Activated naive CD4-positive, alpha-beta T cell (primary cell): ENCODE data around the gene MICALL2.
"Not testable (repeated sequence)": the region's sequence is repeated elsewhere in the genome, so short reads cannot be mapped to it uniquely, and the experiment has no call there.

Experiments
- DNase-seq, 4 experiments: peaks; one replicate each; lab custom pipeline; 2025; lab: John Stamatoyannopoulos, UW

The MICALL2 gene

DNA sequence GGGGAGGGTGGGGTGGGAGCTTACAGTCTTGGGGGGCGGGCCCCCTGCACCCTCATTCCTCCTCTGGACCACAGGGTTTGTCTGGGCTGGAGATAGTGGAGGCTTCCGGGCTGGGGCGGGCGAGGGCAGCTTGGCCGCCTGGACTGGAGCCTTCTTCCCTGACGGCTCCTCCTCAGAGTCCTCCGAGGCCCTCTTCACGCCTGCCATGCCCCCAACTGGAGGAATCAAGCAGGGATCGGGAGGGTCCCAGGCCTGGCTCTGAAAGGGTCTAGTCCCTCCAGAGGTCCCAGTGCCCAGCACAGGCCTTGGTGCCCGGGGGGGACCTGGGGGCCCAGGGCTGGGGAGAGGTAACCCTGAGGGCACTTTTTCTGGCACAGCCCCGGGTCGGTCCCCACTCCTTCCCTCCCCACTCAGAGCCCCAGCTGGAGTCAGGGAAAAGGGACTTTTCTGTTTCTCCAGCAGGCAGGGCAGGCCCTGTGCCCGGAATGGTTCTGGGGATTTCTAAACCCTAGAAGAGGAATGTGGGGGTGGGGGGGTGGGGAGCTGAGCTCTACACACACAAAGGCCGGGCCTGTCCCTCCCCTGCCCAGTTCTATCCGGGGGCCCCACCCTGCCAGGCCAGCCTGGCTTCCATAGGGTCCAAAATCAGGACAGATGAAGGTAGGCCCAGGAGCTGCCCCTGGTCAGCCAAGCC is 11.6 kb downstream of the MICALL2 start:
- no peak for DNase-seq

DNA sequence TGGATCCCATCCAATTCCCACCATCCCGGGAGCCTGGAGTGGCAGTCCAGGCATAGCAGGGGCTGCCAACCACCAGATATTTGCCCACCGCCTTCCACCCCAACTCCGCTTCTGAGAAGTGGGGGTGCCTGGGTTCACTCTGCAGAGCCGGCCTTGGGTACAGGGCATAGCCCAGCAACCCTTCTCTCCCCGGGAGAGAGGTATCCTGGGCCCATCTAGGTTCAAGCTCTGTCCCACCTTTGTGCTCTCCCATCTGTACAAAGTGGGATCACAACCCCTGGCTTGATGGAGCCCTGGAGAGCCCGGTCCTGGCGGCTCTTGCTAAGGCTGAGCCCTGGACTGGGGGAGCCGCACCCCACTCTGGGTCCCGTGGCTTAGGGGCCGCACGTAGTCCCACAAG is 12.2 kb downstream of the MICALL2 start:
- no peak for DNase-seq

DNA sequence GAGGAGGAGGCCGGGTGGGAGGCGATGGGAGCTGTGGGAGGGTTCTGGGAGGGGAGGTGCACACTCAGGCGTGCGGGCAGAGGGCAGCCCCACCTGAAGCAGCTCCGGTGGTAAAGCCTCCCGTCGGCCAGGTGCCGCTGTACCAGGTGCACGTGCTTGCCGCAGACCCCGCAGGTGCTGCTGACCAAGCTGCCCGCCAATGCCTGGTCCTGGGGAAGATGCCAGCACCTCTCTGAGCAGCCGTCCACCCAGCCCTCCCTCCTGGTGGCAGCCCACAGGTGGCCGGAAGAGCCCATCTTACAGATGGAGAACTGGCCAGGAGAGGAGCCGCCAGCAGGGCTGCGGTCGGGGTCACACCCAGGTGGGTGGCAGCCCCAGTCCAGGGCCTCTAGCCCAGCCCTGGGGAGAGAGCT is 12.6 kb downstream of the MICALL2 start:
- DNase-seq: no peak

DNA sequence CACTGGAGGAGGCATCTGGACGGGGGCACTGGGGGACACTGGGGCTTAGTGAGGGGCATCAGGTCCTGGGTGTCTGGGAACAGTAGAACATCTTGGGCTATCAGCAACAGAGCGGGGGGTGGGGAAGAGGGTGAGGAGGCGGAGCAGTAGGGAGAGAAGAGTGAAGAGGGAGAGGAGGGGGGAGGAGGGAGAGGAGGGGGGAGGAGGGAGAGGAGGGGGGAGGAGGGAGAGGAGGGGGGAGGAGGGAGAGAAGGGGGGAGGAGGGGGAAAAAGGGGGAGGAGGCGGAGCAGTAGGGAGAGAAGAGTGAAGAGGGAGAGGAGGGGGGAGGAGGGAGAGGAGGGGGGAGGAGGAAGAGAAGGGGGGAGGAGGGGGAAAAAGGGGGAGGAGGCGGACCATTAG is 13.2 kb downstream of the MICALL2 start:
- not testable (repeated sequence) for DNase-seq

DNA sequence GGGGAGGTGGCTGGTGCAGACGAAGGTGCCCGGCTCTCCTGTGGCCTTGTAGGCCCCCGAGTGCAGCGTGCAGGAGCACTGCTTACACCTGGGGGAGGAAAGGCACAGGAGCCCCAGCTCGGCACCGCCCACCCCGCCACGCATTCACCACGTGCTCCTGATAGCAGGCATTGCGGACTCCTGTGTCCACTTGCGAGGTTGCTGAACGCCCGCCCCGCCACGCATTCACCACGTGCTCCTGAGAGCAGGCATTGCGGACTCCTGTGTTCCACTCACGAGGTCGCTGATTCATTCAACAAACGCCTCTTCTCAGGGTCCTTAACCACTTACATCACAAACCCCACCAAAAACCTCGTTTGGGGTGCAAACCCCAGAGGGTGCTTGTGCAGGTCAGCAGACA is 13.9 kb downstream of the MICALL2 start:
- DNase-seq: no peak

DNA sequence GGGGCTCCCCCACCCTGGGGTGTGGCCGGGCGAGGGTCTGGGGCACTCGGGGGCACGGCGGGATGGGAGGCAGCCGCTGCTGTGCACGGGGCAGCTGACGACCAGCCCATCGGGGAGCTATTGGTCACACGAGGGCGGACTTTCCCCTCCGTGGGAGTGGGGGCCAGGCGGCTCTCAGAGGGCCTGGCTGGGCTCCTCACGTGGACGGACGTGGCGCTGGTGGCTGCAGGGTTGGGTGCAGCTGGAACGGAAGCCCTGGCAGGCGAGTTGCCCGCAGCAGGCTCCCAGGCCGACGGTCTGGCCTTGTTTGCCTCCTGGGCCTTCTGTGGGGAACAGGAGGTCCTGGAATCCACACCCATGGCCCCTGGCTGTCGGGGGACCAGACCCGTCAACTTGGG is 14.3 kb downstream of the MICALL2 start:
- no peak for DNase-seq

DNA sequence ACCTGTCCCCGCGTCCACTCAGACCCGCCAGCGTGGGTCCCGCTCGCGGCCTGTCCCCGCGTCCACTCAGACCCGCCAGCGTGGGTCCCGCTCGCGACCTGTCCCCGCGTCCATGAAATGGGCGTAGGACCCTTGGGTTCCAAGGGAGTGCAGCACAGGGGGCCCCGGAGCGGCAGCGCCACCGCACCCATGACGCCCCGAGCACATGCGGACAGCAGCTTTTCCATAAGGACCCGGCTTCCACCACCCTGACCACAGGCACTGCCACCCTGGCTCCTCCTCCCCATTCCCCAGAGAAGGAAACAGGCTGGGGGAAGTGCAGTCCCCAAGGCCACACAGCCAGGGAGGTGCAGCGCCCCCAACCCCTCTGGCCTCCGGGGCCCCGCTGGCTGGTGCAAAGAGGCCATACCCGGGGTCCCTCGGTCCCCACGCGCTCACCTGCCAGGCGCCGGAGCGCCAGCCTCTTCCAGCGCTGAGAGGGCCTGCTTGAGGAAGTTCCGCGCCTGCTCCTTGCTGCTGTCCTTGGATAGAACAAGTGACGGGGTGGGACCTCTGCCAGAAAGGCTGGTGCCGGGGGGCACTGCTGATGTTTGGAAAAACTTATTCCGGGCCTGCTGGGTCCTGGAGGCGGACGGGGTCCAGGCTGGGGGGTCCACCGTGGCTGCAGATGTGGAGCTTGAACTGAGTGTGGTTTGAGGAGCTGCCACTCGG is 14.9 kb downstream of the MICALL2 start:
- DNase-seq: no peak

DNA sequence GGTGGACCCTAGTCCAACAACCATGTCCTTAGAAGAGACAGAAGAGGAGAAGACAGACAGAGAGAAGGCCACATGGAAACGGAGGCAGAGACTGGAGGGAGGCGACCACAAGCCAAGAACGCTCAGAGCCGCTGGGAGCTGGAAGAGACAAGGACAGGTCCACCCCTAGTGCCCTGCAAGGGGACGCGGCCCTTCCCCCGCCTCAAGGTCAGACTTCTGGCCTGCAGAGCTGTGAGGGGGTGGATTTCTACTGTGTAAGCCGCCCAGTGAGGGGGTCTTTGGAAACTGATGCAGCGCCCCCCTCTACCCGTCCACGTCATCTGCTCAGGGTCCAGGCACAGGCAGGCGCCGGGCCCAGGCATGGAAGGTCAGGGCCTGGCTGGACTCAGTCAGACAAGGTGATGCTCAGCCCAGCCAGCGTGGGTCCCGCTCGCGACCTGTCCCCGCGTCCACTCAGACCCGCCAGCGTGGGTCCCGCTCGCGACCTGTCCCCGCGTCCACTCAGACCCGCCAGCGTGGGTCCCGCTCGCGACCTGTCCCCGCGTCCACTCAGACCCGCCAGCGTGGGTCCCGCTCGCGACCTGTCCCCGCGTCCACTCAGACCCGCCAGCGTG is 15.6 kb downstream of the MICALL2 start:
- not testable (repeated sequence) for DNase-seq

DNA sequence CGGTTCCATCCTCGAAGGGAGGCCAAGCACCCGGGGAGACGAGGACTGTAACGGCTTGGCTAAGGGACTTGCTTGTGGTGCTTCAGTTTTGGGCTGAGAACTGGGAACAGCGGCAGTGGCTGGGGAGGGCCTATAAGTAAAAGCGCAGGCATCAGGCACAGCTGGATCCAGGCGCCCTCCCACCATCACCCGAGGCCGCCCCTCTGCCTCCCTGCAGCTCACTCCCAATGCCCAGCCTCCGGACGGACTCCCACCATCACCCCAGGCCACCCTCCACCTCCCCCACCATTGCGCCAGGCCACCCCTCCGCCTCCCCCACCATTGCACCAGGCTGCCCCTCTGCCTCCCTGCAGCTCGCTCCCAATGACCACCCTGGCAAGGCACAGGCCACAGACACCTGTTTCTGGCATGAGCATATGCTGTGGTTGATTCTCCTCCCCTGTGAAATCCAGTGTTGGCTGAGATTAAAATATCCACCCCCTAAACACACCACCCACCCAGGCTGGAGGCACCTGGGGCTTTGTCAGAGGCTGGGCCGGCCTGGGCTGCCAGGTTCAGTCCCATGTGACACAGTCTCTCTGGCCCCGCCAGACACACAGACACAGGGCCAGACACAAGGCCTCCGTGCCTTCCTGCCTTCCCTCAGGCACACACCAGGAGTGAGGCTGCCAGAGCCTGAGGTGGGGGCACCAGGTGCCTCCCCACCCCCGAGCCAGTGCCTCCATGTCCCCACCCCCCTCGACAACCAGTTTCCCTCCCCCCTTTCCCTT is 16.7 kb downstream of the MICALL2 start:
- no peak for DNase-seq

DNA sequence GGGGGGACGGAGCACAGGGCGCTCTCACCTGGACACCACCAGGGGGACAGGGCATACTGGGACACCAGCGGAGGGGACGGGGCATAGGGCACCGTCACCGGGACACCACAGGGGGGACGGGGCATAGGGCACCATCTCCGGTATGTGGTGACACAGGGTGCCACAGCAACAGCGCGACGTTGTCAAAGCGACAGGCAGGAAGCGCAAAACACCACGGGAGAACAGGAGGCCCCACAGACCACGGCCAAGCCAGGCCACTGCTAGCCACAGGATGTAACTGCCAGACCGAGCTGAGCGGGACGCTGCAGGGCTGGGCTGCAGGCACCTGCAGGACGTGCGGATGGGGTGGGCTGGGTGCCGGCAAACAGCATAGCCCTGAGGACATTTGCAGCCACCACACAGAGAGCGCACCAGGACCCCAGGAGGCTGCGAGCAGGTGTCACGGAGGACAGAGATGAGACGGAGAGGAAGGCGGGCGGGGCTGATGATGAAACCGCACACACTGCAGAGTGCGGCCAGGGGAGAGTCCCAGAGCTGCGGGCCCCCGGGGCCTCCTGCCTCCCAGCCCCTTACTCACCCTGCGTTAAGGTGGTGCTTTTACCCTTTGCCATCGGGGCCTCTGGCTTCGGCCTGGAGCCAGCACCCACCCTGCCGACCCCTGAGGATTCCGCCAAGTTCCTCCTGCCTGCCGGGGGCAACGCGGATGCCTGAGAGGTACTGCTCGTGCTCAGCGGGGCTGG is 17.5 kb downstream of the MICALL2 start:
- DNase-seq: no peak

DNA sequence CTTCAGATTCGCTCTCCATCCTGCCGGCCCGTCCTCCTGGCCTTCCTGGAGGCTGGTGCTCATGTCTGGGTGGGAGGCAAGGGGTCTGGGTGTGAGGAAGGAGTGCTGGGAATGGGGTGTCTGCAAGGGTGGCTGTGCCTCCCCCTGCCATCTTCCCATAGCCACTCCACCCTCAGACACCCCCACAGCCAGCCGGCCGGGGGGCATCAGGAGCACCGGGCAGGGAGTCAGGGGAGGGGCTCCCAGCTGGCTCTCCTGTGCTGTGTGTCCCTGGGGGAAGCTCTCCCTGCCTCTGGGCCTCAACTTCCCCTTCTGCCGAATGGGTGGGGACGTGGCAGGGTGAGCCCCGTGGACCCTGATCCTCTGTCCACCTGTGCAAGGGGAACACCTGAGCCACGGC is 18.6 kb downstream of the MICALL2 start:
- no peak for DNase-seq

DNA sequence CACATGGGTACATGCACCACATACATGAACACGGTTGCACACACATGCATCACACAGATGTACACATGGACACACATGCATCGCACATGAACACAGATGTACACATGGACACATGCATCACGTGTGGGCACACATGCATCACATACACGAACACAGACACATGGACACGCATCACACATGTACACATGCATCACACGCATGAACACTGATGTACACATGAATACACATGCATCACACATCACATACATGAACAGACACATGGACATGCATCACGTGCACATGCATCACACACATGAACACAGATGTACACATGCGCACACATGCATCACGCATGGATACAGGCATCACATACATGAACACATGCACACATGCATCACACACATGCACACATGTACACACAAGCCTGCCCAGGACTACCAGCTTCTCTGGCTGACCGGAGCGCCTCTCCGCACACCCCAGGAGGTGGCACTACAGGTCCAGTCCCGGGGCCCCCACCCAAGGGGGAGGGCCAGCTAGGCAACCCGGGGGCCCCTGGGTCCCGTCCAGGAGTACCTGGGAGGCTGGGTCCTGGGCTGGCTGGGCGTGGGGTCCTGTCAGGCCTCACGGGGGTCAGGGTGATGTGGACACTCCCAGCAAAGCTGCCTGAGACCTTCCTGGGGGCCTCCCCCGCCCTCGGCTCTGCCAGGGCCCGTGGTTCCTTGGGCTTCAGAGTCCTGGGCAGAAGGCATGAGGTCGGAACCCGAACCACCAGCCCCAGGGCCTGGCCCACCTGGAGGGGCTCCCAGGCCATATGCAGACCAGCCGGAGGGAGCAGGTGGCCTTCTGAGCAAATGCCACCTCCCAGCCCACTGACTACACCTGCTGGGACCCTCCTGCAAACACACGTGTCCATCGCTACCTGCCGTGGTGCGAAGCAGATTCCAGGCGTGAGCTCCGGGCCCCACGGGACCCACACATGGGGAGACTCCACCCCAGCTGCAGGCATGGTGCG is 19.6 kb downstream of the MICALL2 start:
- DNase-seq: no peak

DNA sequence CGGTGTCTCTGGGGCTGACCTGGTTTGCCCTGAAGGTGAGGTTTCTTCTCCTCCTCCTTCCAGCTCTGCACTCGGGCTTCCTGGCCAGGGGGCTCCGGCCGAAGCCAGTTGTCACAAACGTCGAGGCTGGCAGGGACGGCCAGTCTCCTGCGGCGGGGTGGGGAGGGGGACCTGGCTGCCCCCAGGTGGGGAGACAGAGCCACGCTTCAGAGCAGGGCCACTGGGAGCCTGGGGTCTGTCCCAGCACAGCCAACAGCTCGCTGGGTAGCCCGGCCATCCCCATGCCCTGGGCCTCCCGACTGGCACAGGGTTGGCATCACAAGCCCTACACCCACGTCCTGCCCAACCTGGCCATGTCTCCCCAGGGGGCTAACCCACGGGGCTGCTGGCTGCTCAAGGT is 20.4 kb downstream of the MICALL2 start:
- DNase-seq: no peak

DNA sequence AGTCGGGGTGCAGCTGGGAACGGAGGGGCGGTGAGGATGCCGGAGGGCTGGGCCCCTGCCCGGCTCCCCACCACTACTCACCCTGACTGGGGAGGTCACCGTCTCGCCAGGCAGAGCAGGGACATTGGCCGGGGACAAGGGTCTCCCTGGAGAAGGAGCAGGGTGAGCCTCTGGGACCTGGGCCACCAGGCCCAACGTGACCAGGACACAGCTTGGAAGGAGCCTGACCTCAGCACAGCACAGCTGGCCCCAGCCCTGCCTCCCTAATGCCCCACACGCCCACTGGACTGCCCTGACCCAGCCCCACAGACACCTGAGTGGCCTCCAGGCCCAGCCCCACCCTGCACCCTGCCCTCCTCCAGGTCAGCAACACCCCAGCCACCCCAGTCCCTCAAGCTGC is 21.1 kb downstream of the MICALL2 start:
- DNase-seq: no peak

DNA sequence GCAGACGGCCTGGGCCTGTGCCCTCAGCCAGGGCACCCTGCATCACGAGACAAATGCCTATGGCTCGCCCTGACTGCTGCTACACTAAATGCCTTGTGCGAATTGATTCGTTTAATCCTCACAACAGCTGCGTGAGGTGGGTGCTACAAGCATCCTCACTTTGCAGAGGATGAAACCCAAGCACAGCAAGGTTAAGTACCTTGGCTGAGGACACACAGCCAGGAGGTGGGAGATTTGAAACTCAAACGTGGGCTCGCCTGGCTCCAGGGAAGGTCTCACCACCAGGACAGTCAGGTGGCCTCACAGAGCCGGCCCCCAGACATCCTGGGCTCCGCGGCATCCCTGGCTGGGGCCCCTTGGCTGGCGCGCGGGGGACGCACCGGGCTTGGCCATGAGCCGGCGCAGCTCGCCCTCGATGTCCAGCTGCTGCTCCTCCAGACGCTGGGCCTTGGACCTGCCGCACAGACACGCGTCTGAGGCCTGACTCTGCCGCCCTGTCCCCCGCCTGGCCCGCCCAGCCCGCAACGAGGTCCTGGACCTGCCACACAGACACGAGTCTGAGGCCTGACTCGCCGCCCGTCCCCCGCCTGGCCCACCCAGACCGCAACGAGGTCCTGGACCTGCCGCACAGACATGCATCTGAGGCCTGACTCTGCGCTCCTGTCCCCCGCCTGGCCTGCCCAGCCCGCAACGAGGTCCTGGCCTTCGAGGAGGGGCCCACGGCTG is 22.0 kb downstream of the MICALL2 start:
- DNase-seq: no peak

DNA sequence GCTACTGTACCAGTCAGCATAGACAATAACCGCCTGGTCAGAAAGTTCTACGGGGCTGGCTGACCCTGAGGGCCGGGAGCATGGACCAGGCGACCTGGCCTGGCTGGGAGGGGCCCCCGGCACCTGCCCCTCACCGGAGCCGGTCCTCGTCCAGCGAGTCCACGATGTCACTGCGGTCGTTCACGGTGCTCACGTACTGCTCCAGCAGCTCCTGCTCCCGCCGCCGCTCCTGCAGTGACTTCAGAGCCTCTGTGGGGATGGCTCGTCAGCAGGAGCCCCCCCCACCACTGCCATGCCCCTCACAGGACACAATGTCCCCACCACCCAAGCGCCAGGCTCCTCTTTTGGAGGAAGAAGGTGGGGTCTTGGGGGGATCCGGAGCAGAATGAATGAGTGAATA is 22.7 kb downstream of the MICALL2 start:
- no peak for DNase-seq

DNA sequence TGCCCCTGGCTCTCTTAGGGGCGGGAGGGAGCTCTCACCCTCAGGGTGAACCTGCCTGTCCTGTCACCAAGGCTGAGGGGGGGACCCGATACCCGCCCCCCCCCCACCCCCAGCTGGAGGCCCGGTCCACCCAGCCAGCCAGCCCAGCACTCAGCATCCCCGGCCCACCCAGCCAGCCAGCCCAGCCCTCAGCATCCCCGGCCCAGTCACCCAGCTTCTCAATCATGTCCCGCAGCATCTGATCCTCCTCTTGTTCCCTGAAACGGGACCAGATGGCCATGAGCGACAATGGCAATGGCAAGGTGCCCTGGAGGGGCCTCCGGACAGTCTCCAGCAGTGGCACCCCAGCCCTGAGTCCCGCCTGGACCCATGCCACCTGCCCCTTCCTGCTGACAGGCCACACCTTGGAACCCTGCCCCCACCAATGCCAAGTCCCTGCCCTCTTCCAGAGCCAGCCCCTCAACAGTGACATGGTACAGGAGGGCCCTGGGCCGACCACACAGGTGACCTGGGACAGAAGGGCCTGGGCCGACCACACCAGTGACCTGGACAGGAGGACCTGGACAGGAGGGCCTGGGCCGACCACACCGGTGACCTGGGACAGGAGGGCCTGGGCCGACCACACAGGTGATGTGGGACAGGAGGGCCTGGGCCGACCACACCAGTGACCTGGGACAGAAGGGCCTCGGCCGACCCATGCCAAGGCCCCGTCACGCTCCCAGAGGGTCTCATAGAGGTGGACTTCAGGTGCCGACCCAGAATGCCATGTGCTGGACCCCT is 24.2 kb downstream of the MICALL2 start:
- DNase-seq: no peak

DNA sequence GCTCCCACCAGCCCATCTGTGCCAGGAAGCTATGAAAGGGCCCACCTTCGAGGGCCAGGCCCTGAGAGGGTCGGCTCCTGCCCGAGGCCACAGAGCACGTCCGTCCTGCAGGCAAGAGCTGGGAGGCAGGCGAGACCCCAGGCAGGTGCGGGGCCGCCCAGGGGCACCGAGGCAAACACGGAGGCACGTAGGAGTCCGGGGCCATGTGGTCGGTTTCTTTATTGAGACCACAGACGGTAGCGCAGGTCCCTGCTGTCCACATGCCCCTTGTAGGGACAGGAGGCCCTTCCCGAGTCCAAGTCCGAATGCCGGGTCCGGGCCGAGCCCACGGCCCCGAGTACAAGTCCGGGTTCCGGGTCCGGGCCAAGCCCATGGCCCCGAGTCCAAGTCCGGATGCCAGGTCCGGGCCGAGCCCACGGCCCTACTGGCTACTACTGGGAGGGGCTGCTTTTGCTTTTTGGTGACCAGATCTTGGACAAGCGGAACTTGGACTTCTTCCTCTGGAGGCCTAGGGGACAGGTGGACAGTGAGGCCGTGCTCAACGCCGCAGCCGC is 25.0 kb downstream of the MICALL2 start:
- no peak for DNase-seq
